IPS-18a (cell line): ENCODE measurements around the gene KCTD5.
"Not testable (repeated sequence)": the region's sequence is repeated elsewhere in the genome, so short reads cannot be mapped to it uniquely, and the experiment has no call there.

Source experiments
- H3K27ac ChIP-seq: one replicate; pipeline ENCODE4 v1.5.1; 2013; ENCODE audit warnings: low read length
- H3K27me3 ChIP-seq: one replicate; pipeline ENCODE4 v1.6.1; 2013; ENCODE audit warnings: mild to moderate bottlenecking, low read length; ENCODE audit not compliant: control insufficient read depth, insufficient read depth
- H3K36me3 ChIP-seq: one replicate; pipeline ENCODE4 v1.6.1; 2013; ENCODE audit warnings: low read depth, low read length; ENCODE audit not compliant: control insufficient read depth
- H3K4me1 ChIP-seq: one replicate; pipeline ENCODE4 v1.6.1; 2013; ENCODE audit warnings: low read depth, low read length; ENCODE audit not compliant: control insufficient read depth
- H3K4me3 ChIP-seq: one replicate; pipeline ENCODE4 v1.5.1; 2013; ENCODE audit warnings: low read length
- H3K9ac ChIP-seq: one replicate; pipeline ENCODE4 v1.6.1; 2013; ENCODE audit warnings: mild to moderate bottlenecking, low read length, moderate library complexity
- H3K9me3 ChIP-seq: one replicate; pipeline ENCODE4 v1.6.1; 2013; ENCODE audit warnings: low read depth, low read length; ENCODE audit not compliant: control insufficient read depth

The KCTD5 gene

DNA sequence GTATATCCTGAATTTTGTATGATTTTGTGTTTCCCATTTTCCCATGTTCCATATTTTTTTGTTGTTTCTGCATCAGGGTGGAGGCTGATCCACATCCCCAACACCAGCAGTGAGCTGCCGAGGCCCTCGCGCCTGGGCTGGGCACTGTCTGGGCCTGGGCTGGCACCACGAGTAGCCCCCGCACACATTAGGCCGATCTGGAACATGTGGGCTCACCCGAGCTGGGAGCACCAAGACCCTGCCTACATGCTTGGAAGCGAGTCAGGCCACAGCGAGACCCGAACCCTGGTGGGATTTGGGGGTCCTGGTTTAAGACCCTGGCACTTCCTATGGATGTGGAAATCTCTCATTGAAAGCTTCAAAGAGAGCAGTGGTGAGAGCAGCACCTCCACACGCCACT, 8.5 kb downstream of the KCTD5 start:
- H3K4me1 ChIP-seq, result no peaks in the 10 kb centered on the region
- no peaks in the 10 kb centered on the region for H3K9me3 ChIP-seq
- no peak overlapping the region for H3K4me3 ChIP-seq
- H3K27me3 ChIP-seq, result no peaks in the 10 kb centered on the region
- H3K9ac ChIP-seq, result no peak overlapping the region
- H3K36me3 ChIP-seq, result no peaks in the 10 kb centered on the region
- no peak overlapping the region for H3K27ac ChIP-seq

DNA sequence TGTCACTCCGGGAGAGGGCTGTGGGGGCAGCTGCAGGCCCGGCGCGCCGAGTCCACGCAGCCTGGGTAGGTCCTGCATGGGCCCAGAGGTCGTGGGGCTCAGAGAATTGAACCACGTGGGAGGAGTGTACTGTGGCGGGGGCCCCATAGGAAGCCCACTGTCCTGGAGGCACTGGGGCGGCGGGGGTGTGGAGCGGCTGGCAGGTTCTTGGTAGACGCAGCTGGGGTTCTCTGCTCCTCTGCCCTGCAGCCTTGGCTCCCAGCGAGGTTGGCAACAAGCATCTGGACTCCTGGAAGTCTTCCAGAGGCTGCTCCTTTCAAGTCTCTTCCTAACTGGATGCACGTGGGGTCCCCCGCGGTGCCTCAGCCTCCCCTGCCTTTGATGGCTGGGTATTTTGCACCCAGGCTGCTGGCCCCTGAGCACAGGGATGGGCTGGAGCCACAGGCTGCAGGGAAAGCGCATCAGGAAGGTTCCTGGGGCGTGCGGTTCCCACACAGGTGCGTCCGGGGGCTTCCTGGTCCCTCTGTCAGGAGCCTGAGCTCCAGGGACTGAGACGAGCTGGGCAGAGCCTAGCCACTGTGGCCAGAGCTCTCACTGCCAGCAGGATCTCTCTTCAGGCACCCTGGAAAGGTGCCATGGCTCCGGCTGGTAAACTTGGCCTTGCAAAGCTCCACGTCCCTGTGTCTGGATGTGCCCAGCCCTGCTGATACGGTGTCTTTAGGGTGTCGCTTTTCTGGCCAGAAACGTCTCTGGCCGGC, 9.3 kb downstream of the KCTD5 start:
- H3K27me3 ChIP-seq, result no peaks in the 10 kb centered on the region
- no peaks in the 10 kb centered on the region for H3K4me1 ChIP-seq
- no peak overlapping the region for H3K4me3 ChIP-seq
- H3K36me3 ChIP-seq, result no peaks in the 10 kb centered on the region
- H3K9ac ChIP-seq, result no peak overlapping the region
- H3K9me3 ChIP-seq, result no peaks in the 10 kb centered on the region
- no peak overlapping the region for H3K27ac ChIP-seq

DNA sequence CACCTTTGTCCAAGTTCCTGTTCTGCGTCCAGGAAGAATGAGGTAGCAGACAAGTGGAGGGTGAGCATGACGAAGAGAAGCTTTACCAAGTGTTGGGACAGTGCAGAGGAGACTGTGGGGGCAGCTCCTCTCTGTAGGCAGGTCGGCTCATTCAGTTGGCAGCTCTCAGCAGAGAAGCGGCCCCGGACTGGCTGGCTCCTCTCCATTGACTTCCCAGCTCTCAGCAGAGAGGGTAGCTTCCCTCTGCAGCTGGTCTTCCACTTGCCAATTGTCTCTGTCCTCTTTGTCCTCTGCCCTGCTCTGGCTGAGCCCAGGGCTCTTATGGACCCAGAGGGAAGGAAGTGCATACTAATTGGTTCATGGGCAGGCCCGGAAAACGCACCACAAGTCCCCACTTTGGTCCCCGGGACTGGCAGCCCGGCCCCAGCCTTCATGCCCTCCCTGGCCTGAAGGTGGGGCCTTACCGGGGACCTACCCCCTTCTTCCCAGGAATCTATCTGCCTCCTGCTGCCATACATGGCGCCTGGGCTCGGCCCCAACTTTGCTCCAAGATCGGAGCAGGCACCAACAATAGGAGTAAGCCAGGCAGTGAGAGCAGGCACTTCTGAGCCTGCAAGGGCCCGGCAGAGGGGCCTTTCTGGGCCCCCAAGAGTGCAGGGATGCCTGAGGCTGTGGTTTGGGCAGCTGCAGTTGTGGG, 10.1 kb downstream of the KCTD5 start:
- no peaks in the 10 kb centered on the region for H3K4me1 ChIP-seq
- H3K27me3 ChIP-seq, result no peaks in the 10 kb centered on the region
- no peak overlapping the region for H3K9ac ChIP-seq
- H3K36me3 ChIP-seq, result peaks cover 3% of the 10 kb centered on the region
- no peak overlapping the region for H3K27ac ChIP-seq
- no peak overlapping the region for H3K4me3 ChIP-seq
- no peaks in the 10 kb centered on the region for H3K9me3 ChIP-seq

DNA sequence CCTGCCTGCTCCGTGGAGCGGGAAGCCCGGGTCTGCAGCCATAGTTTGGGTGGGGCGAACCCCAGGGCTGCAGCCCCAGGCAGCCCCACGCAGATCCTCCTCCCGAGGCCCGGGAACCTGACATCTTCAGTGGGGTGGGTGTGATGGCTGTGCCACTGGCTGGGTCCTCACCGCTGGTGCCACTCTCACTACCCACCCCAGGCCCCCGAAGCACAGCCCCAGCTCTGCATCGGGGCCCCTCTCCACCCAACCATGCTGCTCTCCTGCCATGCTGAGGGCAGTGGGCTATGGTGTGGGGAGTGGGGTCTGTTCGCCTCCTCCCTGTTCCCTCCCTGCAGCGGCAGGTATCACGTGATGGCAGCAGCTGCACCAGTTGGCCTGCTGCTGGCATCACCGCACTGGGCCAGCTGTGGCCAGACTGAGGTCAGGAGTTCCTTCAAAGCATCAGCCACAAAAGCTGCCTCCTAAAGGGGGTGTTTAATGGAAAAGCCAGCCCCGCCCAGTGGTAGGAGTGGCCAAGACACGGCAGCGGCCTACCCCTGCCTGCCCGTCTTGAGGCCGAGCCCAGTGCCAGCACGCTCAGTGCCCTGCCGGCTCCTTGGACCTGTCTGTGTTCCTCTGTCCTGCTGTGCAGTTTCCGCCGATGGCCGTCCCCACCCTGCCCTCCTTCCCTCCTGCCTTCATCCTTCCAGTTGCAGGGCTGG, 10.8 kb downstream of the KCTD5 start:
- no peak overlapping the region for H3K4me3 ChIP-seq
- no peak overlapping the region for H3K9ac ChIP-seq
- no peaks in the 10 kb centered on the region for H3K9me3 ChIP-seq
- no peaks in the 10 kb centered on the region for H3K4me1 ChIP-seq
- no peak overlapping the region for H3K27ac ChIP-seq
- peaks cover 9% of the 10 kb centered on the region for H3K36me3 ChIP-seq
- H3K27me3 ChIP-seq, result no peaks in the 10 kb centered on the region

DNA sequence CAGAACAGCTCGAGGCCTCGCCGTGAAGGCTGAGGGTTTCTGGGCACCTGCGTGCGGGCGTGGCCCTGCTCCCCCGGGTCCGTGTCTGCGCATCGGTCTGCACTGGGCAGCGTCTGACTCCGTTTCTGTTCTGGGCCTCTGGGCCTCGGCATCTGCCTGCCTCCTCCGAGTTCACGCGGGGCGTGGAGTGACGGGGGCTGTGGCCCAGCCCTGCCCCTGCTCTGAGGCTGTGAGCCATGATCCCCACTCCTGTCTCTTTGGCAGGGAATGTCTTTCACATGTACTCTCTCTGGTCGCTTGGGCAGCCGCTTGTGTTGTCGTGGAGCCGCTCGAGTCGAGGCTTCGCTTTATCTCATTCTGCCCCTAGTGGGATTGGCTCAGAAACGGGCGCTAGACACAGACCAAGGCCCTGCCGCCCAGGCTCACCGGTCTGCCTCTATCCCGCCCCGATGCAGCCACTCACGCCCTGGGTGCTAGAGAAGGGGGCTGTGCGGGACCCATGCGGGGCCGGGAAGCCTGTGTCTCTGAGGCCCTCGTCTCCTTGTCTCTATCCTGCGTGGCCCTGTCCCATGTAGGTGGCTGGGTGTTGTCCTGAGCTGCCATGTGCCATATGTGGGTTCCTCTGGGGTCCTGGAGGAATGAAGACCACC, 14.4 kb downstream of the KCTD5 start:
- H3K27ac ChIP-seq, H3K4me1 ChIP-seq, H3K27me3 ChIP-seq, H3K4me3 ChIP-seq, H3K9ac ChIP-seq, H3K9me3 ChIP-seq: not testable (repeated sequence)
- H3K36me3 ChIP-seq, result peaks cover 13% of the 10 kb centered on the region

DNA sequence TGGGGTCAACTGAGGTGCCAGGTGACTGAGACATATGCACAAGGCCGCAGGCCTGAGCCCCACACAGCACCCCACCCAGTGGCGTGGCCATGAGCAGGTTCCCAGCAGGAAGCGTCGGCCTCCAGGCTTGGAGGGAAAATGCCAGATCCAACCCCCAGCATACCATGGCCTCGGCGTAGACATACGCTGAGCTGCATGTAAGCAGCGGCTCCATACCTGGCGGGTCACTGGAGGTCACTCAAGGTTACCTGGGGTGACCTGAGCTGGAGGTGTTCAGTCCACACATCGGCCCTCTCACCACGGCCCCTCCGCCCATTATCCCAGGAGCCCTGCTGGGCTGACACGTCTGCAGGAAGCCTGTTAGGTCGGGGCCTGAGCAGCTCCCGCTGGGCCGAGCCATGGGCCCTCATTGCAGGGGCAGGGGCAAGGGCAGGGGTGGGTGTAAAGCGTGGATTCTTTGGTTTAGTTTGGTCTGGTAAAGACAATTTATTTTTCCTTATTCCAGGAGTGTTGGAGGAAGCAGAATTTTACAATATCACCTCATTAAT, 15.2 kb downstream of the KCTD5 start:
- peaks cover 15% of the 10 kb centered on the region for H3K36me3 ChIP-seq
- no peaks in the 10 kb centered on the region for H3K9me3 ChIP-seq
- no peak overlapping the region for H3K9ac ChIP-seq
- no peak overlapping the region for H3K4me3 ChIP-seq
- no peaks in the 10 kb centered on the region for H3K4me1 ChIP-seq
- no peak overlapping the region for H3K27ac ChIP-seq
- no peaks in the 10 kb centered on the region for H3K27me3 ChIP-seq

DNA sequence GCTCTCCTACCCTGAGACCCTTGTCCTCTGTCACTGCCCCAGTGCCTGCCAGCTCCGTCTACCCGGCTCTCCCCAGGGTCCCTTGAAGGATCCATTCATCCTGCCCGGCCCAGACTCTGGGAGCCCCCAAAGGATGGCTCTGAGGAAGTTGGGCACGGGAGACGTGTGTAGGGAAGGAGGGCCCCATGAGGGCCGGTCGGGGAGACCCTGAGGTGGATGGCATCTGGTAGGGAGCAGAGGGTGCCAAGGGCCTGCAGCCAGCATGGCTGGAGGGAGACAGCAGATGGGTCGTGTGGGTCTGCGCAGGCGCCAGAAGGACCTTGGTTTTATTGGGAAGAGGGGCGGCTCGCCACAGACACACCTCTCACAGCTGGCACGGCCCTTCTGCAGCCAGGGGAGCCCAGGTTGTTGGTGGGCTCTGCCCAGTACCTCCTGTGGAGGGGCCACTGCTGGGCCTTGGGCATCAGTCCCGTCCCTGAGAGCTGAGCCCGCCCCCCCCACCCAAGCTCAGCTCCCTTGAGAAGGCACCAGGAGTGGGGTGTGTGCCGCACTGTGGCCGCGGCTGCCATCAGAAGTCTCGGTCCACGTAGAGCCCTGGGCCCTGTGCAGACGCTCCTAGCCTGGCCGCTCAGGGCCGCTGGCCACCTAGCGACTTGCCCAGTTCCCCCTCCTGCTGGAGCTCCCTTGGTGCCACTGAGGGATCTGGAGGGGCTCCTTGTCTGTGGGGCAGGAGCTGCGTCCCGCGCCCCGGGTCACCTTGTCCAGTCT, 16.0 kb downstream of the KCTD5 start:
- peaks cover 19% of the 10 kb centered on the region for H3K36me3 ChIP-seq

DNA sequence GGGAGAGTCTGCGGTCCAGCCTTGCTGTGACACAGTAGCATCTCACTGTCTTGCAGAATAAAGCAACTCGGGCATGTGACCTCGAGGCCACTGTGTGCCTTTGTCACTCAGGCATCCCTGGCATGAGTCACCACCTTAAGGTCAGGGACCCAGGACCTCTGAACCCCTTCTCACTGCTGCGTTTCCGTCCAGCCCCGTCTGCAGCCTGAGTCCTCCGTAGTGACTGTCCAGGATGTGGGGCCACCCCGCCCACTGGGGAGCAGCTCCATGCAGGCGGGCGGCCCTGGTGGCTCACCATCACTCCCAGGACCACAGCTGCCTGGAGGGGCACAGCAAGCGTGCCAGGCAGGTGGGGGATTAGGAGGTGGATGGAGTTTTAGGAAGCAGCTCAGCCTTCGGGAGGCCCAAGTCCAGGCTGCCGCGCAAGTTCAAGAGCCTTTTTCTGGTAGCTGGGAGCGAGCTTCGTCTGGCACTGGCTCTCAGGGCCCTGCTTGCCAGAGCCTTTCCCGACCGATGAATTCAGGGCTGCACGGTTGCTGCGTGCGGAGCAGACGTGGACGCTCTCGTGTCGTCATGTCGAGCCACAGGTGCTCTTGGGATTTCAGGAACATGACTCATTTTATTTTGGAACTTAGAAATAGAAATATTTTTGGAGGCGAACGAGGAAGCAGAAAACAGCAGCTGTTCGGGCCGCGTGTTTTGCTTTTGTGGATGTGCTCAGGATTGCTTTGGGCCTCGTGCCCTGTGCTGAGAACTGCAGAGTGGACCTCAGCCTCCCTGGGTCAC, 16.8 kb downstream of the KCTD5 start:
- Histone ChIP-seq H3K9ac (no peak overlapping the region), H3K27ac (no peak overlapping the region), H3K9me3 (no peaks in the 10 kb centered on the region), H3K4me1 (no peaks in the 10 kb centered on the region), H3K27me3 (no peaks in the 10 kb centered on the region), H3K4me3 (no peak overlapping the region), H3K36me3 (peaks cover 22% of the 10 kb centered on the region)

More for the DNA sequence above, 16.0 kb downstream of the KCTD5 start:
- Histone ChIP-seq H3K9ac (no peak overlapping the region), H3K27ac (no peak overlapping the region), H3K9me3 (no peaks in the 10 kb centered on the region), H3K4me1 (no peaks in the 10 kb centered on the region), H3K27me3 (no peaks in the 10 kb centered on the region), H3K4me3 (no peak overlapping the region)

DNA sequence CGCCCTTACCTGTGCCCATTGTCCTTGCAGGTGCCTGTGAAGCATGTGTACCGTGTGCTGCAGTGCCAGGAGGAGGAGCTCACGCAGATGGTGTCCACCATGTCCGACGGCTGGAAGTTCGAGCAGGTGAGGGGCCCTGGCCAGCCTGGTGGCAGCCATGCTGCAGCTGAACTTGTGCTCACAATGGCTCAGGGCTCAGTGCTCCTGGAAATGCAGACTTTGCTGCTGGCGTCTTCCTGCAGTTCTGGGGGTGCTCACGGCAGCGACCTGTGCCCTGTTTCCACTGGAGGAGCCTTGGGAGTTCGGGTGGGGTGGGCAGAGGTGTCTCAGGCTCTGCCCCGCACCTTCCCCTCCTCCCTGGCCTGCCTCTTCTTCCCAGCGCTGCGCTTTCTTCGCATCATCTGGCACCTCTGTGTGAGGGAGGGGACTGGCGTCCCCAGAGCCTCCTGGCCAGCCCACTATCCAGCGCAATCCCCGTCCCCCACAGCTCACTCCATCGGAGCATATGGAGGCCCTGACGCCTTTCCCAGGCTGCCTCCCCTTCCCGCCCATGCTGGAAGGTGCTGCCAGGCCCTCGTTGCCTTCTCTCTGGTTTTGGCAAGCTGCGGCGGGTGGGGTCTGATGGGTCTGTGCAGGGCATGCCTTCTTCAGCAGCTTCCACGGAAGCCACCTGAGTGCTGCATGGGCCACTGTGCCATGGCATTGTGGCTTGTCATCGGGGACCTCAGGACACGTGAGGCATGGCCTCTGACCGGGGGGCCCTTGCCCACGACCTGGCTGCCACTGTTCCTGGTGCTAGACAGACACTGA, 17.7 kb downstream of the KCTD5 start:
- Histone ChIP-seq H3K27ac (no peak overlapping the region), H3K9me3 (no peaks in the 10 kb centered on the region), H3K4me1 (no peaks in the 10 kb centered on the region), H3K9ac (no peak overlapping the region), H3K4me3 (no peak overlapping the region), H3K27me3 (no peaks in the 10 kb centered on the region), H3K36me3 (peaks cover 22% of the 10 kb centered on the region)

DNA sequence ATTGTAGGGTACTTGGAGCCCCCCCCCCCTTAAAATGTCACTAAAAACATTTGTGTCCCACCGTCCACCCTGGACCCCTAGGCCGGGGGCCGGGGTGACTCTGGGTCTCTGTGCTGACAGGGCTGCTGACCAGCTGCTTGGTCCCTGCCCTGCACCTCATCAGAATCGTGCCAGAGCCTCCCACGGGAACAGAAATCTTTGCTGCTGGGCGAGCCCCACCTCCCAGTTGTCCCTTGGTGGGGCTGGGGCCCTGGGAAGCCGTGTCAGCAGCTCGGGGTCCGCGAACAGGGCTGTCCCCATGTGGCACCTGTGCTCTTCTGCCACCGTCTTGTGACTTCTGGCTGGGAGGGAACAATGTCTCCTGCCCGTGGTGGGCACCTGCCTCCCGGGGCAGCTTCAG, 18.5 kb downstream of the KCTD5 start:
- Histone ChIP-seq H3K27me3 (no peaks in the 10 kb centered on the region), H3K4me1 (no peaks in the 10 kb centered on the region), H3K4me3 (no peak overlapping the region), H3K36me3 (peaks cover 22% of the 10 kb centered on the region), H3K9ac (no peak overlapping the region), H3K9me3 (no peaks in the 10 kb centered on the region), H3K27ac (no peak overlapping the region)
